Panc1 (cell line): Measurements from ENCODE around the gene KIAA2012.

Experiments used
- SIN3A ChIP-seq: IDR thresholded peaks from 2 replicates; pipeline ENCODE4 v1.6.1; 2012; ENCODE audit warnings: low read depth, mild to moderate bottlenecking, low read length, moderate library complexity, borderline replicate concordance; ENCODE audit not compliant: insufficient read depth
- TCF7L2 ChIP-seq: IDR thresholded peaks from 2 replicates; pipeline ENCODE4 v1.6.1; 2011; ENCODE audit warnings: mild to moderate bottlenecking, low read depth, low read length, inconsistent platforms
- TF ChIP-seq, protein P1 (sequence below): fragments of 450-650 bp; IDR thresholded peaks from 2 replicates; pipeline ENCODE4 v1.5.1; 2017; ENCODE audit warnings: mild to moderate bottlenecking

DNA sequence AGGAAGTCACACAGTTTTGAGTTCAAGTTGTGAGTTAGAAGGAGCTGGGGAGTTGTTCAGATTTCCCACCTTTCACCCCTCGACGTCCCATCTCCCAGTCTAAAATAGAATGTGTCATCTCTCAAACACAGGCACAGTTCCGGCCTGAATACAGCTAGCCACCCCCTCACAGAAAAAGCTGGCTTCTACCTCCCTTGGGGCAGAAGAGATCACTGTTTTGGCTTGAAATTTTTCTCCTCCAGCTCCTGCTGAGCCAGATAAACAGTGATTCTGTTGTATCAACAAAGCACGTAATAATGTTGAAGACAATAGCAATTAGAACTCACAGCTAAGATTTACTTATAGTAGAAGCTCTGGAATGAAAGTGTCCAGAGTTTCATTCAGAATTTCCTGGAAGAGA, 74.7 kb downstream of the KIAA2012 start:
- TF ChIP-seq, protein P1, sequence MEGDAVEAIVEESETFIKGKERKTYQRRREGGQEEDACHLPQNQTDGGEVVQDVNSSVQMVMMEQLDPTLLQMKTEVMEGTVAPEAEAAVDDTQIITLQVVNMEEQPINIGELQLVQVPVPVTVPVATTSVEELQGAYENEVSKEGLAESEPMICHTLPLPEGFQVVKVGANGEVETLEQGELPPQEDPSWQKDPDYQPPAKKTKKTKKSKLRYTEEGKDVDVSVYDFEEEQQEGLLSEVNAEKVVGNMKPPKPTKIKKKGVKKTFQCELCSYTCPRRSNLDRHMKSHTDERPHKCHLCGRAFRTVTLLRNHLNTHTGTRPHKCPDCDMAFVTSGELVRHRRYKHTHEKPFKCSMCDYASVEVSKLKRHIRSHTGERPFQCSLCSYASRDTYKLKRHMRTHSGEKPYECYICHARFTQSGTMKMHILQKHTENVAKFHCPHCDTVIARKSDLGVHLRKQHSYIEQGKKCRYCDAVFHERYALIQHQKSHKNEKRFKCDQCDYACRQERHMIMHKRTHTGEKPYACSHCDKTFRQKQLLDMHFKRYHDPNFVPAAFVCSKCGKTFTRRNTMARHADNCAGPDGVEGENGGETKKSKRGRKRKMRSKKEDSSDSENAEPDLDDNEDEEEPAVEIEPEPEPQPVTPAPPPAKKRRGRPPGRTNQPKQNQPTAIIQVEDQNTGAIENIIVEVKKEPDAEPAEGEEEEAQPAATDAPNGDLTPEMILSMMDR, result no peak
- no peak for TF ChIP-seq TCF7L2
- TF ChIP-seq SIN3A, result no peak
